HepG2 (cell line): Measurements from ENCODE around the gene RAC2. TPM values are rescaled to one million over a fixed set of nuclear protein-coding genes. Genes with fewer than 3 reads are reported as not detected.

Experiments used
- ATAC-seq: fragments of 200-7000 bp; cut with Tn5 transposase; 3 replicates; pipeline ENCODE4 v1.9.1; 2020; ENCODE audit warnings: mild to moderate bottlenecking, moderate library complexity
- BruUV-seq: library from RNA; stranded (reverse); fragments of 400-500 nt; replicated peaks from 2 replicates; lab custom pipeline; 2021; lab: Mats Ljungman, UMichigan
- CTCF ChIA-PET: fragments of 300-600 bp; formaldehyde crosslinking; extraction: SDS; loops from one replicate; lab custom pipeline; 2021; ENCODE audit warnings: low total read pairs, inconsistent platforms, low intra/inter-chr PET ratio; lab: Yijun Ruan, JAX
- POLR2A ChIA-PET: fragments of 350-600 bp; sonication (Branson Sonifier 250); formaldehyde crosslinking; loops from one replicate; lab custom pipeline; 2020; ENCODE audit warnings: antibody characterized with exemption, inconsistent platforms; lab: Yijun Ruan, JAX
- DNase-seq: peaks from one replicate; pipeline ENCODE4 v3.0.0-alpha.2; 2015; ENCODE audit warnings: low spot score
- FAIRE-seq: peaks from 3 replicates; lab custom pipeline; 2011; peaks lifted over from hg19 to GRCh38; lab: Jason Lieb, UNC
- H2AFZ ChIP-seq: one replicate; pipeline ENCODE4 v1.6.1; 2011; ENCODE audit warnings: low read length, inconsistent platforms
- H3K27ac ChIP-seq: fragments of 300-600 bp; 3 replicates; pipeline ENCODE4 v1.8.0; 2011; ENCODE audit warnings: mixed run types, mild to moderate bottlenecking, mixed read lengths, low read length, inconsistent platforms; ENCODE audit not compliant: insufficient read depth; ENCODE audit errors: extremely low read length
- H3K27me3 ChIP-seq, 2 experiments: fragments of 200-600 bp in 1 of 2; 2 replicates in 1 of 2; 3 replicates in 1 of 2; pipeline versions ENCODE4 v1.6.0 to v1.8.0; 2011; ENCODE audit warnings: low read length in 2 of 2, mild to moderate bottlenecking in 2 of 2, moderate library complexity in 2 of 2, inconsistent platforms in 1 of 2; ENCODE audit not compliant: insufficient read depth in 2 of 2, control insufficient read depth in 1 of 2
- H3K36me3 ChIP-seq, 2 experiments: fragments of 200-600 bp in 1 of 2; replicated peaks in 1 of 2; 2 replicates in 1 of 2; 3 replicates in 1 of 2; pipeline versions ENCODE4 v1.5.1 to v1.8.0; 2011; ENCODE audit warnings: low read length in 2 of 2, inconsistent platforms in 1 of 2; ENCODE audit not compliant: insufficient read depth in 2 of 2, control insufficient read depth in 1 of 2
- H3K4me1 ChIP-seq: 2 replicates; pipeline ENCODE4 v1.5.1; 2012; ENCODE audit warnings: low read length, inconsistent platforms; ENCODE audit not compliant: insufficient read depth
- H3K4me2 ChIP-seq: 2 replicates; pipeline ENCODE4 v1.6.0; 2011; ENCODE audit warnings: low read depth, low read length, inconsistent platforms
- H3K4me3 ChIP-seq, 3 experiments: fragments of 200-600 bp in 1 of 3; sonication (generic), shearing (Covaris generic) in 1 of 3; replicated peaks in 1 of 3; 2 replicates each; pipeline ENCODE4 v1.5.1; 2011 to 2016; ENCODE audit warnings: low read length in 3 of 3, inconsistent platforms in 2 of 3, low read depth in 2 of 3, mild to moderate bottlenecking in 2 of 3, control low read depth in 1 of 3, mixed read lengths in 1 of 3; ENCODE audit not compliant: insufficient read depth in 1 of 3
- H3K79me2 ChIP-seq: one replicate; pipeline ENCODE4 v1.6.1; 2011; ENCODE audit warnings: low read length, inconsistent platforms; ENCODE audit not compliant: insufficient read depth
- H3K9ac ChIP-seq: 2 replicates; pipeline ENCODE4 v1.6.0; 2011; ENCODE audit warnings: mild to moderate bottlenecking, low read depth, low read length, inconsistent platforms; ENCODE audit not compliant: insufficient read depth
- H3K9me3 ChIP-seq: 2 replicates; pipeline ENCODE4 v1.5.1; 2012; ENCODE audit warnings: mild to moderate bottlenecking, low read length
- H4K20me1 ChIP-seq: 2 replicates; pipeline ENCODE4 v1.6.0; 2011; ENCODE audit warnings: inconsistent platforms, mild to moderate bottlenecking, low read length, moderate library complexity; ENCODE audit not compliant: insufficient read depth
- ATRX ChIP-seq: sonication (generic); formaldehyde crosslinking; IDR thresholded peaks from 2 replicates; pipeline ENCODE4 v1.4.0; 2020; ENCODE audit warnings: missing genetic modification reagents, borderline replicate concordance
- CBX5 ChIP-seq: sonication (generic); formaldehyde crosslinking; IDR thresholded peaks from 2 replicates; pipeline ENCODE4 v1.4.0; 2020; ENCODE audit warnings: missing genetic modification reagents, borderline replicate concordance
- MAZ ChIP-seq, 2 experiments: sonication (generic) in 1 of 2; formaldehyde crosslinking in 1 of 2; IDR thresholded peaks; 2 replicates each; pipeline versions ENCODE4 v1.5.0 to v1.6.1; 2012 to 2020; ENCODE audit warnings: low read depth in 2 of 2, mild to moderate bottlenecking in 2 of 2, borderline replicate concordance in 1 of 2, improper control_type of control experiment in 1 of 2, low read length in 1 of 2, missing genetic modification reagents in 1 of 2, moderate library complexity in 1 of 2
- ZFP82 ChIP-seq: sonication (generic); formaldehyde crosslinking; IDR thresholded peaks from 2 replicates; pipeline ENCODE4 v1.5.1; 2020; ENCODE audit warnings: mild to moderate bottlenecking, missing genetic modification reagents, borderline replicate concordance
- ZNF253 ChIP-seq: sonication (generic); formaldehyde crosslinking; IDR thresholded peaks from 2 replicates; pipeline ENCODE4 v1.8.0; 2022; ENCODE audit warnings: mild to moderate bottlenecking, missing genetic modification reagents, borderline replicate concordance
- WGBS: methylation state at CpG from one replicate; pipeline ENCODE4 v1.1.6; 2017; ENCODE audit warnings: low lambda C conversion rate; 5-methylcytosine and 5-hydroxymethylcytosine counted together
- in situ Hi-C: cut with HindIII; loops from 2 replicates; pipeline ENCODE4 v1.10.0; 2017; ENCODE audit warnings: low pct_unique_long_range_greater_than_20kb; ENCODE audit not compliant: extremely low pct_ligation_motif_present
- intact Hi-C: fragments of 100-400 bp; cut with micrococcal nuclease; formaldehyde crosslinking; loops from one replicate; pipeline ENCODE4 v1.10.0; 2022; ENCODE audit not compliant: unreplicated experiment
- polyA plus RNA-seq, 8 experiments: library from polyadenylated mRNA; depleted of rRNA in 3 of 8; stranded (reverse) in 7 of 8; unstranded in 1 of 8; fragments of >200 nt; fragmentation: Illumina TruSeq in 4 of 8; extraction: Trizol in 4 of 8; gene quantifications; 2 replicates each; pipeline versions ENCODE4 v1.2.1 to v1.2.3, GENCODE V29; 2011 to 2016; ENCODE audit warnings: low read depth in 4 of 8, missing spikeins in 1 of 8, mixed read lengths in 1 of 8; ENCODE audit not compliant: insufficient read depth in 1 of 8
- total RNA-seq, 5 experiments: library from RNA; depleted of rRNA; stranded (reverse); fragments of >200 nt; fragmentation: Illumina TruSeq; extraction: Trizol; gene quantifications; 2 replicates each; pipeline ENCODE4 v1.2.3, GENCODE V29; 2016; ENCODE audit warnings: low read depth in 1 of 5
- TF ChIP-seq, protein P1 (sequence below): sonication (generic); formaldehyde crosslinking; IDR thresholded peaks from 2 replicates; pipeline ENCODE4 v1.4.0; 2020; ENCODE audit warnings: missing genetic modification reagents, borderline replicate concordance
- TF ChIP-seq, protein P2 (sequence below): sonication (generic); formaldehyde crosslinking; IDR thresholded peaks from 2 replicates; pipeline ENCODE4 v1.4.0; 2020; ENCODE audit warnings: low read depth, mild to moderate bottlenecking, missing genetic modification reagents

RAC2 gene
- total and polyA plus RNA-seq, 2 of the 13 experiments (the other 11 are each of a cell fraction or from before 2014, with no cell fraction given): 0.73 TPM; not detected in 1

GRCh38 chr22:37214731-37215030 lies 29.4 kb downstream of the RAC2 start:
- no peaks in the 10 kb centered on the region for H3K36me3 ChIP-seq
- no peak overlapping the region for H3K9ac ChIP-seq
- H3K27me3 ChIP-seq: peaks cover 0 to 33% of the 10 kb centered on the region in 2 experiments; a peak in 4 of 5 replicates
- H3K27ac ChIP-seq: no peak overlapping the region
- CTCF ChIA-PET: no interaction called here
- WGBS: 74% methylated on average over 13 of the region's 13 CpGs
- POLR2A ChIA-PET: no interaction called here
- H4K20me1 ChIP-seq: no peaks in the 10 kb centered on the region
- H3K79me2 ChIP-seq: no peaks in the 10 kb centered on the region
- peaks cover 28% of the 10 kb centered on the region for H3K4me1 ChIP-seq
- no peak overlapping the region for H2AFZ ChIP-seq
- no peaks in the 10 kb centered on the region for H3K9me3 ChIP-seq
- BruUV-seq: no TSS peak
- intact Hi-C loops (no loop called here), in situ Hi-C loops (no loop called here)
- TF ChIP-seq ATRX: no peak
- TF ChIP-seq, protein P1, sequence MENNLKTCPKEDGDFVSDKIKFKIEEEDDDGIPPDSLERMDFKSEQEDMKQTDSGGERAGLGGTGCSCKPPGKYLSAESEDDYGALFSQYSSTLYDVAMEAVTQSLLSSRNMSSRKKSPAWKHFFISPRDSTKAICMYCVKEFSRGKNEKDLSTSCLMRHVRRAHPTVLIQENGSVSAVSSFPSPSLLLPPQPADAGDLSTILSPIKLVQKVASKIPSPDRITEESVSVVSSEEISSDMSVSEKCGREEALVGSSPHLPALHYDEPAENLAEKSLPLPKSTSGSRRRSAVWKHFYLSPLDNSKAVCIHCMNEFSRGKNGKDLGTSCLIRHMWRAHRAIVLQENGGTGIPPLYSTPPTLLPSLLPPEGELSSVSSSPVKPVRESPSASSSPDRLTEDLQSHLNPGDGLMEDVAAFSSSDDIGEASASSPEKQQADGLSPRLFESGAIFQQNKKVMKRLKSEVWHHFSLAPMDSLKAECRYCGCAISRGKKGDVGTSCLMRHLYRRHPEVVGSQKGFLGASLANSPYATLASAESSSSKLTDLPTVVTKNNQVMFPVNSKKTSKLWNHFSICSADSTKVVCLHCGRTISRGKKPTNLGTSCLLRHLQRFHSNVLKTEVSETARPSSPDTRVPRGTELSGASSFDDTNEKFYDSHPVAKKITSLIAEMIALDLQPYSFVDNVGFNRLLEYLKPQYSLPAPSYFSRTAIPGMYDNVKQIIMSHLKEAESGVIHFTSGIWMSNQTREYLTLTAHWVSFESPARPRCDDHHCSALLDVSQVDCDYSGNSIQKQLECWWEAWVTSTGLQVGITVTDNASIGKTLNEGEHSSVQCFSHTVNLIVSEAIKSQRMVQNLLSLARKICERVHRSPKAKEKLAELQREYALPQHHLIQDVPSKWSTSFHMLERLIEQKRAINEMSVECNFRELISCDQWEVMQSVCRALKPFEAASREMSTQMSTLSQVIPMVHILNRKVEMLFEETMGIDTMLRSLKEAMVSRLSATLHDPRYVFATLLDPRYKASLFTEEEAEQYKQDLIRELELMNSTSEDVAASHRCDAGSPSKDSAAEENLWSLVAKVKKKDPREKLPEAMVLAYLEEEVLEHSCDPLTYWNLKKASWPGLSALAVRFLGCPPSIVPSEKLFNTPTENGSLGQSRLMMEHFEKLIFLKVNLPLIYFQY (CRISPR knock-in tag): no peak
- FAIRE-seq (no peak), DNase-seq (no peak), ATAC-seq (no peak)
- H3K4me3 ChIP-seq: no peak overlapping the region
- H3K4me2 ChIP-seq: no peak overlapping the region

- H3K4me3 ChIP-seq: no peak overlapping the region
- peaks cover 0 to 33% of the 10 kb centered on the region in 2 experiments; a peak in 4 of 5 replicates for H3K27me3 ChIP-seq
- H3K4me2 ChIP-seq: no peak overlapping the region
- in situ Hi-C loops: no loop called here
- H3K27ac ChIP-seq: no peak overlapping the region
- intact Hi-C loops: no loop called here
- no peaks in the 10 kb centered on the region for H3K9me3 ChIP-seq
- H3K79me2 ChIP-seq: no peaks in the 10 kb centered on the region
- no peak for TF ChIP-seq ZFP82 (CRISPR knock-in tag)
- TF ChIP-seq MAZ (IDR thresholded peaks at IDR 0.05; ENCODE audit: borderline replicate concordance, low read depth, low read length): no peak
- TF ChIP-seq MAZ (CRISPR knock-in tag; IDR thresholded peaks at IDR 0.05; ENCODE audit: low read depth): no peak
- TF ChIP-seq ZNF253 (CRISPR knock-in tag): no peak
- TF ChIP-seq, protein P2, sequence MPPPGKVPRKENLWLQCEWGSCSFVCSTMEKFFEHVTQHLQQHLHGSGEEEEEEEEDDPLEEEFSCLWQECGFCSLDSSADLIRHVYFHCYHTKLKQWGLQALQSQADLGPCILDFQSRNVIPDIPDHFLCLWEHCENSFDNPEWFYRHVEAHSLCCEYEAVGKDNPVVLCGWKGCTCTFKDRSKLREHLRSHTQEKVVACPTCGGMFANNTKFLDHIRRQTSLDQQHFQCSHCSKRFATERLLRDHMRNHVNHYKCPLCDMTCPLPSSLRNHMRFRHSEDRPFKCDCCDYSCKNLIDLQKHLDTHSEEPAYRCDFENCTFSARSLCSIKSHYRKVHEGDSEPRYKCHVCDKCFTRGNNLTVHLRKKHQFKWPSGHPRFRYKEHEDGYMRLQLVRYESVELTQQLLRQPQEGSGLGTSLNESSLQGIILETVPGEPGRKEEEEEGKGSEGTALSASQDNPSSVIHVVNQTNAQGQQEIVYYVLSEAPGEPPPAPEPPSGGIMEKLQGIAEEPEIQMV (CRISPR knock-in tag): no peak
- TF ChIP-seq CBX5 (CRISPR knock-in tag): no peak
- DNase-seq (no peak), FAIRE-seq (no peak), ATAC-seq (no peak)
- H2AFZ ChIP-seq: no peak overlapping the region
- no peaks in the 10 kb centered on the region for H3K36me3 ChIP-seq
- H3K9ac ChIP-seq: no peak overlapping the region
- no peaks in the 10 kb centered on the region for H4K20me1 ChIP-seq
- peaks cover 28% of the 10 kb centered on the region for H3K4me1 ChIP-seq
- CTCF ChIA-PET: no interaction called here
- POLR2A ChIA-PET: no interaction called here
- no TSS peak for BruUV-seq
- WGBS: 32% methylated on average over 13 of the region's 13 CpGs
Measured at GRCh38 chr22:37213941-37214730, 29.9 kb downstream of the RAC2 start.
